Loucy (cell line): ENCODE data around the gene AQP4.
A peak's percentile ranks its signal among the peaks of the same experiment; 100 is the strongest.

ENCODE experiments used
- H2AFZ ChIP-seq: fragments of 200-600 bp; sonication (generic); 2 replicates; pipeline ENCODE4 v1.6.0; 2016; ENCODE audit warnings: antibody characterized with exemption, mild to moderate bottlenecking, low read length, moderate library complexity
- H3F3A ChIP-seq: fragments of 200-600 bp; 2 replicates; pipeline ENCODE4 v1.6.0; 2016; ENCODE audit warnings: antibody characterized with exemption, low read depth, mild to moderate bottlenecking
- H3K27me3 ChIP-seq: fragments of 200-600 bp; sonication (generic); 2 replicates; pipeline ENCODE4 v1.6.1; 2014; ENCODE audit warnings: low read length, mild to moderate bottlenecking; ENCODE audit not compliant: insufficient read depth, poor library complexity, severe bottlenecking
- H3K36me3 ChIP-seq: fragments of 200-600 bp; sonication (generic); 2 replicates; pipeline ENCODE4 v1.6.1; 2016; ENCODE audit warnings: low read length; ENCODE audit not compliant: insufficient read depth
- H3K4me1 ChIP-seq: fragments of 200-600 bp; sonication (generic); 2 replicates; pipeline ENCODE4 v1.5.1; 2014; ENCODE audit warnings: low read length, mild to moderate bottlenecking; ENCODE audit not compliant: insufficient read depth, poor library complexity, severe bottlenecking
- H3K4me2 ChIP-seq: fragments of 200-600 bp; sonication (generic); 2 replicates; pipeline ENCODE4 v1.6.0; 2014; ENCODE audit warnings: antibody characterized with exemption, low read length, low read depth, mild to moderate bottlenecking; ENCODE audit not compliant: poor library complexity, severe bottlenecking
- H3K4me3 ChIP-seq: fragments of 200-600 bp; sonication (generic); 2 replicates; pipeline ENCODE4 v1.5.1; 2014; ENCODE audit warnings: low read length, mild to moderate bottlenecking, mixed read lengths; ENCODE audit not compliant: poor library complexity, severe bottlenecking
- H3K79me2 ChIP-seq: fragments of 200-600 bp; sonication (generic); 2 replicates; pipeline ENCODE4 v1.6.1; 2014; ENCODE audit warnings: low read length; ENCODE audit not compliant: insufficient read depth
- H3K9ac ChIP-seq: fragments of 200-600 bp; sonication (generic); 2 replicates; pipeline ENCODE4 v1.6.0; 2014; ENCODE audit warnings: mild to moderate bottlenecking, low read depth, low read length, moderate library complexity; ENCODE audit not compliant: poor library complexity, severe bottlenecking
- H3K9me2 ChIP-seq: fragments of 200-600 bp; sonication (generic); replicated peaks from 2 replicates; pipeline ENCODE4 v1.6.1; 2016; ENCODE audit warnings: low read depth, low read length, mixed read lengths
- H3K9me3 ChIP-seq: fragments of 200-600 bp; sonication (generic); 2 replicates; pipeline ENCODE4 v1.6.1; 2014; ENCODE audit warnings: mild to moderate bottlenecking, antibody characterized with exemption, low read length, low read depth; ENCODE audit not compliant: insufficient read depth
- H4K20me1 ChIP-seq: fragments of 200-600 bp; sonication (generic); 2 replicates; pipeline ENCODE4 v1.6.0; 2014; ENCODE audit warnings: antibody characterized with exemption, low read length, mild to moderate bottlenecking; ENCODE audit not compliant: insufficient read depth, poor library complexity, severe bottlenecking
- CTCF ChIP-seq: fragments of 200-600 bp; sonication (generic); conservative IDR thresholded peaks from 2 replicates; pipeline ENCODE4 v1.5.1; 2014; ENCODE audit warnings: mild to moderate bottlenecking, antibody characterized with exemption, low read length
- EZH2phosphoT487 ChIP-seq: fragments of 200-600 bp; IDR thresholded peaks from 2 replicates; pipeline ENCODE4 v1.6.1; 2018; ENCODE audit warnings: antibody characterized with exemption, mild to moderate bottlenecking, moderate library complexity, borderline replicate concordance

AQP4 gene

GRCh38 chr18:26806224-26806623, 59.3 kb downstream of the AQP4 start:
- Histone ChIP-seq H3K79me2 (no peaks in the 10 kb centered on the region), H3F3A (no peaks in the 10 kb centered on the region), H3K9ac (no peak overlapping the region), H2AFZ (no peak overlapping the region), H3K9me3 (no peaks in the 10 kb centered on the region), H3K27me3 (no peaks in the 10 kb centered on the region), H3K4me1 (peaks cover 8% of the 10 kb centered on the region), H3K4me2 (no peak overlapping the region), H3K36me3 (no peaks in the 10 kb centered on the region), H3K4me3 (no peak overlapping the region), H3K9me2 (no peaks in the 10 kb centered on the region), H4K20me1 (no peaks in the 10 kb centered on the region)
- TF ChIP-seq CTCF (no peak), EZH2phosphoT487 (no peak)

- Histone ChIP-seq H3K9me3 (no peaks in the 10 kb centered on the region), H3K36me3 (no peaks in the 10 kb centered on the region), H2AFZ (no peak overlapping the region), H3K4me1 (peaks cover 8% of the 10 kb centered on the region), H4K20me1 (no peaks in the 10 kb centered on the region), H3K27me3 (no peaks in the 10 kb centered on the region), H3F3A (no peaks in the 10 kb centered on the region), H3K79me2 (no peaks in the 10 kb centered on the region), H3K4me2 (no peak overlapping the region), H3K4me3 (no peak overlapping the region), H3K9me2 (no peaks in the 10 kb centered on the region), H3K9ac (no peak overlapping the region)
- TF ChIP-seq CTCF (peak; percentile 70), EZH2phosphoT487 (no peak)
These were observed 61.0 kb downstream of the AQP4 start for GRCh38 chr18:26804519-26804918.

GRCh38 chr18:26803643-26804042, 61.9 kb downstream of the AQP4 start:
- Histone ChIP-seq H3F3A (no peaks in the 10 kb centered on the region), H4K20me1 (no peaks in the 10 kb centered on the region), H3K4me2 (no peak overlapping the region), H3K4me1 (peaks cover 8% of the 10 kb centered on the region), H3K36me3 (no peaks in the 10 kb centered on the region), H3K9me2 (no peaks in the 10 kb centered on the region), H3K4me3 (no peak overlapping the region), H3K79me2 (no peaks in the 10 kb centered on the region), H3K9me3 (no peaks in the 10 kb centered on the region), H3K9ac (no peak overlapping the region), H3K27me3 (no peaks in the 10 kb centered on the region), H2AFZ (no peak overlapping the region)
- TF ChIP-seq CTCF (peak; percentile 48), EZH2phosphoT487 (no peak)
